NK-92 (cell line): ENCODE results near the gene CNTNAP2.

Source experiments
- DNase-seq: peaks from one replicate; lab custom pipeline; 2025; ENCODE audit not compliant: unreplicated experiment; lab: John Stamatoyannopoulos, UW

The CNTNAP2 gene

DNA sequence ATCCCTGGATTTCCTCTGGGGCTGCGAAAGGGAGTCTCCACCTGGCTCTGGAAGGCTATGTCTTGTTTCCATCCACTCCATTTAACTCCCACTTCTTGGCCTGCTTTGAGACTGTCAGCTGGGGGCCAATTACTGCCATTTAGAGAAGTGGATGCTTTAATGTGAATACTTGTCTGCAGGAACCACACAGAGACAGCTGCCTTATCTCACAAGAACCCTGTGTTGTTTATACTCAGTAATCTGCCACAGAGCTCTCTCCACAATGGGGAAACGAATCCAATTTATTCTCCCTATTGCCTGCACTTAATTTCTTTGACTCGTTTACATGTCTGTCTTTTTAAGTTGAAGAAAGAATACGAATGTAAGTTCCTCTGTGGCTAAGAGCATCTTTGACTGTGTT lies 1687.0 kb downstream of the CNTNAP2 start:
- DNase-seq: no peak

DNA sequence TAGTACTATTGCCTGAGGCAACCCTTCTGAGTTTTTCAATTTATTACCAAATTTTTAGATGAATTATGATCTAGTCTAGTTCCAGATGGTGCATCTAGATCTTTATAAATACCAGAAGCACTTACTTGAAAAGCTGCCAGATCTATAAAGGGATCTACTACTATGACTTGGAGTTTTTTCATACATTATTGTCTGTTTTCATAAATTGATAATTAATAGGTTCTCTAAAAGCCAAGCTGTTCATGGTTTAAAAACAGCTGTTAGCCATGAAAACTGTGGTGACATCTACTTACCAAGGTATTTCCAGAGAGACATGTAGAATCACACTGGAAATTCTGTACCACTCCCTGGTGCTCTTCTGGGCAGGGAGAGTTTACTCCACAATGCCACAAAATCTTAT lies 1687.4 kb downstream of the CNTNAP2 start:
- DNase-seq: no peak

DNA sequence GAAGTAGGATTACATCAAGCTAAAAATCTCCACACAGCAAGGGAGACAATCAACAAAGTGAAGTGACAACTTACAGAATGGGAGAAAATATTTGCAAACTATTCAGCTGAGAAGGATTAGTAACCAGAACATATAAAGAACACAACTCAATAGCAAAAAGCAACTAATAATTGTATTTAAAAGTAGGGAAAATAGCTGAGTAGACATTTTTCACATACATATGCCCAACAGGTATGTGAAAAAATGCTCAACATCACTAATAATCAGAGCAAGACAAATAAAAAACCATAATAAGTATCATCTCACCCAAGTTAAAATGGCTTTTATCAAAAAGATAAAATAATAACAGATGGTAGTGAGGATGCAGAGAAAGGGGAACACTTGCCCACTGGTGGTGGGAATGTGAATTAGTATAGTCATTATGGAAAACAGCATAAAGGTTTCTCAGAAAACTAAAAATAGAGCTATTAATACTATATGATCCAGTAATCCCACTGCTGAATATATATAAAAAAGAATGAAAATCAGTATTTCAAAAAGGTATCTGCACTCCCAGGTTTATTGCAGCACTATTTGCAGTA lies 1689.5 kb downstream of the CNTNAP2 start:
- no peak for DNase-seq

DNA sequence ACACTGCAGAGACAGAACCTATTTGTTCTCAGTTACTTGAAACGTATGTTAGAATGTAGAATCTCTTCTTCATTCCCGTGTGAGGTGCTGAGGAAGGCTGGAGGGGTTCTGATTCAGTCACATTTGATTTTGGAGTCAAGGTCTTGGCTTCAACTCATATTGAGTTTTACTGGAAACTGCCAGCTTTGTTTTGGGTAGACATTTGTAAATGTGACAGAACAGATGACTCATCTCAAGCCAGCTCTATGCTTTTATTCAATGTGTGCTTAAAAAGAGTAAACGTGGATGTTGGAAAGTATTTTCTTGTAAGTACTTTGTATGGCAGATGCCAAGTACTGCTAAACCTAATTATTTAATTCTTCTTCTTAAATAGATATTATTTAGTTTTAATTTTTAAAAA lies 1693.2 kb downstream of the CNTNAP2 start:
- no peak for DNase-seq

DNA sequence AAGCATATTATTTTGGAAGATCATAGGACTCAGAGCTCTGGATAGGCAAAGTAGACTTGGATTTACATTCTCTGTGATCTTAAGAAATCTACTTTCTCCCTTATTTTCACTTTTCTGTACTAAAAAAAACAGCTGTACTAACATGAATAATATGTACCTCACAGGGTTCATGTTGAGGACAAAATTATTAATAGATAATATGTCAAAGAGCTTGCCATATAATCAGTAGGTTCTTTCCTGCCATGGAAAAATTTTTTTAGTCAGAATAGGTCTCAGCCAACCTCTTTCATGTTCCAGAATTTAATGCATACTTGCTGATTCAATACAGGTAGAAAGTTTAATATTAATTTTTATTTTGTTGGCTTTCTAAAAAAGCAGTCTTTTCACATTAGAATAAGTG lies 1693.7 kb downstream of the CNTNAP2 start:
- DNase-seq: no peak

DNA sequence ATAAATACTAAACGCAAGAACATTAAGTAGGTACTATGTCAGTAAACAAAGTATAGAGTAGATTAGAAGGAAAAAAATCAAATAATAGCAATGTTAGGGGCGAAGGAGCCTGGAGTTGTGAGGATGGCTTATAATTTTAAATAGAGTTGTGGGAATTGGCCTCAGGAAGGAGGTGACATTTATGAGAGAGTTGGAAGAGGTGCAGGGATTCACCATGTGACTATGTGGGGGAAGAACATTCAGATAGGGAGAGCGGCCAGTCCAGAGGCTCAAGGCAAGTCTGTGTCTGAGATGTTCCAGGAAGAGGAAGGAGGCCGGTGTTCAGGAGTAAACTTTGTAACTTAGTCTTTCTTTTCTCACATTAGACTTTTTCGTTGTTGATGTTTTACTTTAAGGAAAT lies 1695.3 kb downstream of the CNTNAP2 start:
- DNase-seq: no peak

DNA sequence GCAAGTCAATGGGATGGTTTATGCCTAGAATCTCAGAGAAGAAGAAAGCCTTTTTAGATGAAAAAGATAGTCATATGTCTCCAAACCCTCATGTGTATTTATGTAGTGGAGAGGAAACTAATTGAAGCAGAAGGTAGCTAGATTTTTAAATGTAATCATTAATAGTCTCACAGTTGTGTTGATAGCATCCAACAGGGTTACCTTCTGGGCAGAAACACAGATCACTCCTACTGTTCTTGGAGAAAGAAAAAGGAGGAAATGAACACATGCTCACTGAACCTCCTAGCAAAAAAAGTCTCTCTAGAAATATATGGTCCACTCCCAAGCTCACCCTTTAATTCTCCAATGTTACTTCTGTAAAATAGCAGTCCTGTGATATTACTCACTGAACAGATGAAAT lies 1696.7 kb downstream of the CNTNAP2 start:
- DNase-seq: no peak

DNA sequence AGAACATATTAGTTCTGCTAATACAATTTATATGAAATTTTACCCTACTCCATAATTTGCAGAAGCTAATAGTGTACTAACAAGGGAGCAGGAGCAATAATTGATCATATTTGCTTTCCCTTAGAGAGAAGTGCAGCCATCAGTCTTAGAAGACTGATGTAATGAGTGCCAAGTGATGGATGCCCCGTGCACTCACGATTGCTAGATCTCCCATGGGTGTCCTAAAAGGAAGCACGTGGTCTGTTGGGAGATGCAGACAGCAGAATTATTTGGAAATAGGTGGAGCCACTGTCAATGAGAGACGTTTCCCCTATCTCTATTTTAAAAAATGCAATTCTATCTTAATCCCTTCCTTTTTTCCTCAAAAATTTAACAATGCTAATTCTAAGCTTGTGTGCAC lies 1701.7 kb downstream of the CNTNAP2 start:
- no peak for DNase-seq

DNA sequence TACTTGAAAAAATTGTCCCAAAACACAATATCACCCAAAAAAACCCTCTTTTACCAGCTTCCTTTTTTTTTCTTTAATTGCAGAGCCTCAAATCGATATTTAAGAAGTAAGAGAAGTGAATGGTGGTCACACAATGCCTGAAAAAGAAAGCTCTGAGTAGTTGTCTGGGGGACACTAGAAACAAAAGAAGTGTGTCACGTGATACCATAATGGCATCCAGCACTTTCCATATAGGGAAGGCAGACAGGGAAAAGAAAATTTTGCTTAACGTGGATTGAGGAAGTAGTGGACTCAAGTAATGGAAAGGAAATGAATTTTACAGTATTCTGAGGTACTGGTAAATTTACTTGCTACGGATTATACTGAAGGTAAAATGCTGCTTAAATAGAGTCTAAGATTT lies 1708.1 kb downstream of the CNTNAP2 start:
- no peak for DNase-seq

DNA sequence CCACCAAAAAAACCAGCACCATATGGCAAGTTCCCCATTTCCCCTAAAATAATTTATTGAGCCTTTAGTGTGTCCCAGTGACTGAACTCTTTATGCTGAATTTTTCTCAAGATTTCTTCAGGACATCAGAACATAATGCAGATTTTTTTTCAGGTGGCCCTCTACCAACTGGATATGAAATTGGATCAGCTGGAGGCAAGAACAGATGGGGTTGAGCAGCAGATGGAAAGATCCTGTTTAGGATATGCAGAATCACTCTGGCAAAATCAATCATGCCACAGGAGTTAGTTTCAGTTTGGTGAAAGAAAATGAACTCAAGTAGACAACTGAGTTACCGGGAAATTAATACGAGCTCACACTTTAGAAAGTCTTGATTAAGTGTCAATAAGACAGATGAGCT lies 1712.4 kb downstream of the CNTNAP2 start:
- no peak for DNase-seq

DNA sequence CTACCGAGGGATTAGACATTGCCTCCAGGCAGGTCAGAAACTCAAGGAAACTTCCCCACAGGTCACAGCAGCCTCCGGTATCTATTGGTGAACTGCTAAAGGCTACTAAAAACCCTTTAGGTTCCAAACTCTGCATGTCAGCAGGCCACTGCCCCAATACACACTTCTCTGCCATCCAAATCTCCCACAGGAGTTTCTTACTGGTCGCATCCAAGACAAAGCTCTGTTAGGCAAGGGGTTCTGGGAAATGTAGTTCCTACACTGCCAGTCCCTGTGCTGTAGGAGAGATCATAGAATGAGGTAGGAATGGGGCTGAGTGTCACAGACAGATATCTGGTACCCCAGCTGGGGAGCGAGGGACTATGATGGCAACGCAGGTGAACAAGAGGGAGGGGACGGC lies 1717.0 kb downstream of the CNTNAP2 start:
- DNase-seq: no peak

DNA sequence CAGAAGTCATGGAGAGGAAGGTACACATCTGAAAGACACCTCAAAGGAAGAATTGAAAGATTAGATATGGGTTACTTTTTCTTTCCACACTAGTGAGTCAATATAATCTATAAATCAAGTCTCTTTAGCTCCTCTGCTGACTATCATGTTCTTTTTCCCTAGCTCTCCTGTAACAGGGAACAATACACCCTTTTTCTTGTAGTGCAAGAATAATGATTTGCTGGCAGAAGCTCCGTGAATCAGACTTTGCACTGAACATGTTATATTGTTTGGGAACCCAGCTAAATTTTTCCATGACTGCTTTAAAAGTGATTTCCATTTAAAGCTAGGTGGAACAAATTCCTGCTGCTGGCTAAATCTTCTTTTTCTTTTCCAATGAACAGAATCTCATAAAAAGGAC lies 1717.4 kb downstream of the CNTNAP2 start:
- no peak for DNase-seq

DNA sequence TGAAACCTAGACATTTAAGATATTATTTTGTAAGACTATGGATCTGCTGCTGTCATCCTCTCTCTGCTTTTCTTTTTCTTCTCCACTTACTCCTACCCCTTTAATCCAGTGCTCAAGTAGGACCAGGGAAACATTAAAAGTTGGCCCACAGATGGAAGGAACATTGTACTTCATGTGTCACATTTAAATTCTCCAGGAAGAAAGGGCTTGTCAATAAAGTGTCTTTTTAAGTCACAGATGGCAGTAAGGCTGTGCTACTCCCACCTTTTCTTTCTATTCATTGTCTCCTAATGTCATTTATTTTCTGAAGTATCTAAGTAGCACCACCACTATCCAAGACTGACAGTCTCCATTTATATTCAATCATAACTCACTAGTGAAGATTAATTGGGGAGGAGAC lies 1736.2 kb downstream of the CNTNAP2 start:
- no peak for DNase-seq

DNA sequence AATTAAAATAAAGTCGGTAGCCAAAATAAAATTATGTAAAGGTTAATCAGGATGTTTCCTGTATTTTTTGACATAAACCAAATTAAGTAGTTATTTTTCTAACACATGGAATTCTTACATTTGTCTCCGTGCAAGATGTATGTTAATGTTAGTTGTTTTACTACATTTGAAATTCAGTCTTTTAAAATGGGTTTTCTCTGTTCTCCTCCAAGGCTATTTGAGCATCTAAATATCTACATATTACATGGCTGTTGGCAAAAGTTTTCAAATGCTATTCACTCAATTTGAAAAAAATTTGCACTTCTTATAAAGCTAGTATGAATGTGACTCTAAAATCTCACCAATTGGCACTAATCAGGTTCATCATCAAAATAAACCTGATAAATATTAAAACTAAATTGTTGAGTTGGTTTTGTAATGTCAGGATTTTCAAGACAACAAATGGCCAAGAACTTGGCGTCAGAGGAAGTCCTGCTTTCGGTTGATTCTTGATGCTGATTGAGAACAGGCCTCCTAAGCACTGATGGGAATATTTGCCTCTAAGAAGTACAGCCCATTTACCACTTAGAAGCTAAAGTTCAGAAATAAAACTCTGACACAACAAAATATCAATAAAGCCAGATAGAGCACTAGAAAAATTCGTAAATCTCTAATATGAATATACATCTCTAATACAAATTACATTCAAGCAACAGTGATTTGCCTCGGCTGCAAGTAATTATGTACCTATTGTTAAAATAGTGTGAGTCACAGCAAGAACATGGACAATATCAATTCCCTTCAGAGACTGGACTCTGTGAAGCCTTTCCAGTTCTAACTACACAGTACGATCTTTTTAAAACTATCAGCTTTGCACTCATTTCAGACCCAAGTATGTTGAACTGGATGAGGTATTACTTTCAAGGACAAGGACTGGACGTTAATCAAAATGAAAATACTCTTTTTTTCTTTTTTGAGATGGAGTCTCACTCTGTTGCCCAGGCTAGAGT lies 1740.8 kb downstream of the CNTNAP2 start:
- no peak for DNase-seq

DNA sequence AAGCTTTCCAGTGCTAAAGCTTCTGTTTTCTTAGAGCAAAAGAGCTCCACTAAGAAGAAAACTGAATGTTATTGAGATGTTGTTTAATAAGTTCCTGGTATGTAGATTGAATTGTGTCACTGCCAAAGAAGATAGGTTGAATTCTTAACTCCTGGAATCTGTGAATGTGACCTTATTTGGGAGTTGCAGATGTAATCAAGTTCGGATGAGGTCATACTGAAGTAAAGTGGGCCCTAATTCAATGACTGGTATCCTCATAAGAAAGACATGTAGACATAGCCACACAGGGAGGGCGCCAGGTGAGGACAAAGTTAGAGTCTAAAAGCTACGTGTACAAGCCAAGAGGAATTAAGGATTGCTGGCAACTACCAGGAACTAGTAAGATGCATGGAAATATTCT lies 1741.8 kb downstream of the CNTNAP2 start:
- DNase-seq: no peak

DNA sequence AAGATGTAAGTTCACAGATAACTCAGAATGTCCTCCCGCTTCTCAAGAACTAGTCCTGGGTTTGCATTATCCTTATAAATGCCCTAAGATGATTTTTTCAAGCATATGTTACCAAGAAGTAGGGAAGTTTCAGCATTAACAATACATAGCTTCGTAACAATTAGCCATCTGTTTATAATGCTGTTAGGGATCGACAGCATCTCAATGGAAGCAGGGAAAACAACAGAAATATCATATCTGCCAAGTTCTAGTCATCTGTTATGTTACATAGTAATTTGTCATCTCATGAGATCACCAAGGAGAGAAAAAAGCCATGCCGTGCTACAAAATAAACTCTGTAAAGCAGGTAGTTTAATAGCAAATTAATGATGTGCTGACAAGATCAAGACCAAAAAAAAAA lies 1742.4 kb downstream of the CNTNAP2 start:
- no peak for DNase-seq

DNA sequence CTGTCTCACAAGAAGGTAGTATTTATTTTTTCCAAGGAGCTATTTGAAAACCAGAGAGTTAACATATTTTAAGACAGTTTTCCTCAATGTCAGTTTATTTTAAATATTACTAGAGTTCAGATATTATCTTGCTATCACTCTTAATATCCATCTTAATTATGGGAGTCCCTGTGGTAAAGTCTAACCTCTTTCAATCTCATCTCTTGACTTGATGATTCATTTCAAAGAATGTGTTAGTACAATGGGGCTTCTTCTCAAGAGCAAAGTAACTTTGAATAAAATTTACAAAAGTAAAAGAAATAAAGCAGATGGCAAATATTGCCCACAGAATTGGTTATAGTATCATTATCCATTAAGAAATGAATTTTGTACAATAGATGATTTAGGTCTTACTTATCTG lies 1742.9 kb downstream of the CNTNAP2 start:
- DNase-seq: no peak

DNA sequence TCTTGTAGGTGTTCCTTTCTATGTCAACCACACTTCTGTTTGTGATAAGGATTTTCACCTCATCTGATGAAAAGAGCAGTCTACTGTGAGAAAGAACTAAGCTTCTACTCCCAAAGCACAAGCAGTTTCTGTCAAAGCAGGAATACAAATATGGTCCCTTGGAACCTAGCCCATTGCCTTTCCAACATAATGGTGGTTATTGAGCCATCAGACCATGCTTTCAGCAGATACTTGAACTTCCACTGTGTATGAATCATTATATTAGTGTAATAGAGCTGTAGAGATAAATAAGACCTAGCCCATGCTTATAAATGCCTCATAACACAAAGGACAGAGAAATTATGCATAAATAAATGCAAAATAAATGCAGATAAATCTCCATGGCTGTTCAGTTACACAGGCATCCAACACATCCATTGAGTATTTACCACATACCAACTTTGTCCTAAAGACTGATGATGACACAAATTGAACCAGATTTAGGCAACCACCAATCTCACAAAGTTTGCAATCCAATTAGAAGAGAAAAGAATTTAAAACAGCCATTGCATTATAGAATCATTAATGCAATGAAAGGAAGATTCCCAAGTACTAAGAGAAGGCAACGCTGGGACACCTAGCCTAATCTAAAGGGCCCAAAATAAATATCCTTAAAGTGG lies 1744.6 kb downstream of the CNTNAP2 start:
- DNase-seq: no peak

DNA sequence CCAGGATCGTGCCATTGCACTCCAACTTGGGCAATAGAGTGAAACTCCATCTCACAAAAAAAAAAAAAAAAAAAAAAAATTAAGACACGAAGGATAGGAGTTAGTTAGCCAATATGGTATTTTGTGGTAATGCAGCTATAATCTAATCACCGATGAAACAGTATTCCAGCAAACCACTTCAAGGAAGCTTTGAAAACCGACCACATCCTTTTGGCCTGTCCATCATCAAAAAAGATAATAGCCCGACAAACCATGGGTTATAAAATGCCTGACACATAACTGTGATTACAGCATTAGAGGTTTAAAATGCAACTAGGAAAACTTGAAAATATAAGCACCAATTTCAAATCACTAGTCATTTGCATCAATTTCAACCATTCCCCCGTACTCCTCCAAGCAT lies 1745.3 kb downstream of the CNTNAP2 start:
- no peak for DNase-seq

DNA sequence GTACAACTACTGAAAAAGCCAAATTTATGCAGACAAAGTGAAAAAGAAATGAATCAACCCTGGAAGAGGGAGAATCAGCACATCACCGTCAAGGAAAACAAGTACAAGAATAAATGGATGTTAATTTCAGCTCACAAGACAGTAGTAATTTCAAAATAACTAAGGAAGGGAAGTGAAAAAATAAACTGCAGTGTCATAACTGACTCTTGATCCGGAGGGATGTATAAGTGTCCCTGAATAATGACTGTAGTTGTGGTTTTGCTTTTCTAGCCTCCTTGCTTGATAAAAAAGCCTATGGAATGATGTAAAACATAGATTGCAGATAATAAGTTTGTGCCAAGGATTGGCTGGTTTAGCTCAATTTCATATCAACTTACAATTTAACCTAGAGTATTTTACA lies 1752.9 kb downstream of the CNTNAP2 start:
- no peak for DNase-seq

DNA sequence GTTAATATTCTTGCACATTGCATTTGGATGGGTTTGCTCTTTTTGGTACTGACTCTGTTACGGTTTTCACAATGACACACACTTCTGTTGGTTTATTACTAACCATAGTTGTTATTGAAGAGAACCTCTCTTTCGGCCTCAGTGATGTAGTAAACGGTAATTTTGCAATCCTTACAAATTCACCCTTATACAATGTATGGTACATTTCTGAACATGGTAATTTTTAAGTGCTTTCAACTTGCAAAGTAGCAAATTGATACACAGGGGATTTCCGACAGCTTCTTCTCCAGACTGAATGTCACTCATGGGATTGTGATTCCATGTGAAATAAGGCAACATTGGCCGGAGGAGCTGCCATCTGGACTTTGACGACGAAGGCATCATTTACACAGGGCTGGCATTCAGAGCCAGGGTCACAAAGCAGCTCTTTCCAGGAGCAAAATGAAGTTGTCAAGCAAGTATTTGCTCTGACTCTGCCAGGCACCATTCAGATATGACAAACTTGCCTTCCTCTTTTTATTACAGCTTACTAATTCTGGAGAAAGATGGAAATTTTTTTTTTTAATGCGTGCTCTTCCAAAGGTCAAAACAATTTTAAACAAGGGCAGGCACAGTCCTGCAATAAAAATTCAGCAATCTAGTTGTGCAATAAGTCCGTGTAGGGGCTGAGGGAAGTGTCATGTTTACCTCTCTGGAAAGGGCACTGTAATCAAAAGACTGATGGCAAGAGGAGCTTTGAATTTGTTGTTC lies 1762.5 kb downstream of the CNTNAP2 start:
- DNase-seq: no peak
